Activated CD8-positive, alpha-beta memory T cell treated with anti-CD3 and anti-CD28 coated beads for 1 hour (primary cell): ENCODE measurements around the gene CCSER1.

Experiments used
- DNase-seq, 2 donors: peaks; one replicate each; pipeline ENCODE4 v3.0.0-alpha.2; 2020; ENCODE audit warnings: low read depth in 1 of 2; ENCODE audit errors: extremely low read depth in 1 of 2

CCSER1 gene

GRCh38 chr4:90540536-90540935, 413.3 kb downstream of the CCSER1 start:
- no peak for DNase-seq

GRCh38 chr4:90542216-90542615, 415.0 kb downstream of the CCSER1 start:
- no peak for DNase-seq

- DNase-seq: no peak
Measured at GRCh38 chr4:90543419-90544170, 416.4 kb downstream of the CCSER1 start.

- DNase-seq: no peak
Measured at GRCh38 chr4:90544532-90545045, 417.4 kb downstream of the CCSER1 start.

- DNase-seq: no peak
Measured at GRCh38 chr4:90545380-90545779, 418.2 kb downstream of the CCSER1 start.

- no peak for DNase-seq
Measured at GRCh38 chr4:90546114-90546513, 418.9 kb downstream of the CCSER1 start.

GRCh38 chr4:90570615-90571014, 443.4 kb downstream of the CCSER1 start:
- no peak for DNase-seq

GRCh38 chr4:90572996-90573395, 445.8 kb downstream of the CCSER1 start:
- no peak for DNase-seq

GRCh38 chr4:90575371-90575770, 448.2 kb downstream of the CCSER1 start:
- DNase-seq: no peak

GRCh38 chr4:90580326-90580725, 453.1 kb downstream of the CCSER1 start:
- no peak for DNase-seq

- DNase-seq: no peak
Measured at GRCh38 chr4:90582087-90582486, 454.9 kb downstream of the CCSER1 start.

- no peak for DNase-seq
Measured at GRCh38 chr4:90584051-90584450, 456.9 kb downstream of the CCSER1 start.

GRCh38 chr4:90585961-90586360, 458.8 kb downstream of the CCSER1 start:
- DNase-seq: no peak

GRCh38 chr4:90586799-90587198, 459.6 kb downstream of the CCSER1 start:
- no peak for DNase-seq

GRCh38 chr4:90597927-90598326, 470.7 kb downstream of the CCSER1 start:
- no peak for DNase-seq

- DNase-seq: no peak
Measured at GRCh38 chr4:90598741-90599140, 471.5 kb downstream of the CCSER1 start.

GRCh38 chr4:90602726-90603125, 475.5 kb downstream of the CCSER1 start:
- no peak for DNase-seq

- no peak for DNase-seq
Measured at GRCh38 chr4:90603540-90603939, 476.3 kb downstream of the CCSER1 start.

GRCh38 chr4:90606781-90607180, 479.6 kb downstream of the CCSER1 start:
- no peak for DNase-seq

- DNase-seq: no peak
Measured at GRCh38 chr4:90614371-90614770, 487.2 kb downstream of the CCSER1 start.

GRCh38 chr4:90621080-90621479, 493.9 kb downstream of the CCSER1 start:
- DNase-seq: no peak

GRCh38 chr4:90624781-90625180, 497.6 kb downstream of the CCSER1 start:
- no peak for DNase-seq
